ENCODE data around the gene FGF14.
"Not testable (repeated sequence)": the region's sequence is repeated elsewhere in the genome, so short reads cannot be mapped to it uniquely, and the experiment has no call there.

FGF14 gene

GRCh38 chr13:101838323-101838722 lies 563.5 kb downstream of the FGF14 start:
- peak; percentile 28 for DNase-seq

GRCh38 chr13:101837778-101838177 lies 564.1 kb downstream of the FGF14 start:
- not testable (repeated sequence) for DNase-seq

GRCh38 chr13:101837288-101837687 lies 564.6 kb downstream of the FGF14 start:
- no peak for DNase-seq

- no peak for DNase-seq
Measured at GRCh38 chr13:101835920-101836319, 565.9 kb downstream of the FGF14 start.

- no peak for DNase-seq
Measured at GRCh38 chr13:101833671-101834070, 568.2 kb downstream of the FGF14 start.

- DNase-seq: no peak
Measured at GRCh38 chr13:101830035-101830434, 571.8 kb downstream of the FGF14 start.

- DNase-seq: no peak
Measured at GRCh38 chr13:101829484-101829883, 572.4 kb downstream of the FGF14 start.

GRCh38 chr13:101828119-101828518 lies 573.7 kb downstream of the FGF14 start:
- no peak for DNase-seq

GRCh38 chr13:101817898-101818297 lies 584.0 kb downstream of the FGF14 start:
- DNase-seq: no peak

GRCh38 chr13:101811881-101812280 lies 590.0 kb downstream of the FGF14 start:
- DNase-seq: no peak

GRCh38 chr13:101811284-101811839 lies 590.5 kb downstream of the FGF14 start:
- no peak for DNase-seq

- no peak for DNase-seq
Measured at GRCh38 chr13:101799196-101799595, 602.7 kb downstream of the FGF14 start.

GRCh38 chr13:101798437-101798836 lies 603.4 kb downstream of the FGF14 start:
- DNase-seq: no peak

- no peak for DNase-seq
Measured at GRCh38 chr13:101795460-101795859, 606.4 kb downstream of the FGF14 start.

- DNase-seq: no peak
Measured at GRCh38 chr13:101795025-101795424, 606.8 kb downstream of the FGF14 start.

- DNase-seq: no peak
Measured at GRCh38 chr13:101792189-101792588, 609.7 kb downstream of the FGF14 start.

GRCh38 chr13:101785858-101786257 lies 616.0 kb downstream of the FGF14 start:
- DNase-seq: peak; percentile 27

GRCh38 chr13:101784313-101784712 lies 617.5 kb downstream of the FGF14 start:
- no peak for DNase-seq

GRCh38 chr13:101783554-101783953 lies 618.3 kb downstream of the FGF14 start:
- no peak for DNase-seq

GRCh38 chr13:101780211-101780610 lies 621.6 kb downstream of the FGF14 start:
- DNase-seq: no peak

- DNase-seq: no peak
Measured at GRCh38 chr13:101779147-101779546, 622.7 kb downstream of the FGF14 start.

GRCh38 chr13:101775267-101775666 lies 626.6 kb downstream of the FGF14 start:
- DNase-seq: no peak

GRCh38 chr13:101774393-101774792 lies 627.5 kb downstream of the FGF14 start:
- no peak for DNase-seq

GRCh38 chr13:101773062-101773461 lies 628.8 kb downstream of the FGF14 start:
- DNase-seq: peak; percentile 10

- DNase-seq: no peak
Measured at GRCh38 chr13:101767131-101767530, 634.7 kb downstream of the FGF14 start.

- peak; percentile 19 for DNase-seq
Measured at GRCh38 chr13:101763191-101763590, 638.7 kb downstream of the FGF14 start.
